Islet precursor cell (in vitro differentiated cells): ENCODE data around the gene PRKG2.
"Not testable (repeated sequence)": the region's sequence is repeated elsewhere in the genome, so short reads cannot be mapped to it uniquely, and the experiment has no call there.

Source experiments
- DNase-seq: peaks from one replicate; pipeline ENCODE4 v3.0.0-alpha.2; 2018

The PRKG2 gene

DNA sequence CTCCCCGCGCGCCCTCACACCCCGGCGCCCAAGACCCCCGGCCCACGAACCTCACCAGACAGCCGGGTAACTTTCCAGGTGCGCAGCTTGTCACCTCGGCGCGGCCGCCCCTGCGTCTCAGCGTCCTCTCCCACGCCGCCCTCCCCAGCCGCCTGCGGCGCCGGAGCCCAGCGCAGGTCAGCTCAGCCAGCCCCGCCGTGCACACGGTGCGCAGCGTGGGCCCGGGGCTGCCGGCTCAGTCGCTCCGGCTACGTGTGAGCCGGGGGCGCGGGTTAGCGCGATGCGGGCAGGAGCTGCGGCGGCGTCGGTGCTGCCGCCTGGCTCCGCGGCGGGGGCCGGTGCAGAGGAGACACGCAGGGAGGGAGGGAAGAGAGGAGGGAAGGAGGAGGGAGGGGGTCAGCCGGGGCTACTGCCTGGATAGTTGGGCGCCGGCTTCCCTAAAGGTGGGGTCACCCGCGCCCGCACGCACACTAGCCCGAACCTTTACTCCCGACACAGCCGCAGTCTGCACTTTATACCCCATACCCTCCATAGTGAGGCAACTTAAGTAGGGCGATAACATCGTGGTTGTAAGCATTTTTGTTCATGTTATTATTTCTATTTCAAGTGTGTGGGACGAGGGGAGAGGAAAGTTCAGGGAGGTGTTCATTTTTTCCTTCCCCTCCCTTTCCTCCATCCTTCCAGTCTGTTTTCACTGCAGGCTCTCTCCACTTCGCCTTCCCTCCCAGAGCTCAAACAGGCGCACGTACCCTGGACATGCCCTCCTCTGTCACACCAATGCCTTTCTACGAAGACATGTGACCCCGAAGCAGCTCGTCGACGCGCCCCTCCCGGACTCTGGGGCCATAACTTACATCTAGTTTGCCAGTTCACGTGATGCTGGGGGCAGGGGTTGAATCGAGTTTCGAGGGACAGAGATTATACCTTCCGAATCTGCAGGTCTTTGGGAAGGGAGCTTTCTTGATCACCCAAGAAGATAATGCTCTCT, at the start of gene PRKG2:
PRKG2 (minus strand) TSS at position 342 of the 988 bp plus-strand sequence. CDS start 10,175 bp downstream, outside the sequence.
- peak; percentile 60 for DNase-seq

DNA sequence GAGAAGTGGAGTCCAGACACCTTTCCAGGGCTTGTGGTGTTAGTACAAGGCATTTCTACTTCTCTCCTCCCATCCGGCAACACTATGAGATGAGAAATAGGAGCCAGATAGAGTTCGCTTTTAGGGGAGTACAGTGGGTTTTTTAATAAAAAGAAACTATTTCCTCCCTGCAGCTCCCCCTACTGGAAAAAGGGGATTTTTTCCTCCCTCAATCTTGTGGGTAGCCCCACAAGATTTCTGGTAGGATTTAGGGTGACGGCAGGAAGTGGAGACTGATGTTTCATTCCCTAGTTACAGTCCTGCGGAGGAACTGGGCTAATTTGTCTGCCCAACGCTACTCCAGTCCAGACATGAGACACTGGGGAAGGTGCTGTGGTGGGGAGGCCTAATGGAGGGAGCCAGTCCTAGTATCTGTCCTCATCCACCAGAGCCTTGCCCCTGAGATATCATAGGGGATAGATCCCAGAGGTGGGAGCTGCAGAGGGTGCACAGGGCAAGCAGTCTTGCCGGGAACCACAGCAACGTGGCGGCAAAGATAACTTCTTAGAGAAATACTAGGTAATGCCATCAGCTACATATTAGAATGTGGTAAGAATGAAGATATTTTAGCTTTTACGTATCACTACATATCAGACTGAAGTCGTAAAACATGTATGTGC, 45.5 kb upstream of the PRKG2 start:
- DNase-seq: no peak

DNA sequence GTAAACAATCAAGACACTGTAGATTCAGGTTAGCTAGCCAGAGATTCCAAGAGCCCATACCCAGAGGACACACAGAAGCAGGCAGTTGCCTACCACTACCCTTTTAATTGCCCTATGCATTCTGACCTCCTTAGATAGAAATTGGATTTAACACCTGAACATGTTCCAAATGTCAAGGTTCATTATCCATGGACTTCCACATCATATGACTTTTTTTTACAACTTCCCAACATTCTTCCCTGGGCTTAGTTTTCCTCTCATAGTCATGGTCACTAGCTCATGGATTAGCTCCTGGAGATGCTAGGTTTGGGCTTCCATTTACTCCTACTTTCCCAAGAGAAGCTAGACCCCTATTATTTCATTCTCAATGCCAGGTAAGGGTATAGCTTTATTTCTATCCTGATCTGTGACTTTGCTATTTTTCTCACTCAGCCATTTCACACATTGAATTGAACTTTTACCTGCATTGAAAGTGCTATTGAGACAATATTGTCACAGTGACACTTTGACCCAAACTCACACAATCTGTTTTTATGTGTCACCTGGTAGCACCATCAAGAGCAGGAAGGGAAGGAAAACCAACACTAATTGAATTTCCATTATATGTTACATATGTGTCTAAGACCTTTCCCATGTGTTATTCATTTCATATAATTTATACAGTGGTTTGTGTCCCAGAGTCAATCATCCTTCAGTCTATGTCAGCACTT, 44.0 kb upstream of the PRKG2 start:
- DNase-seq: no peak

- no peak for DNase-seq
Observed at GRCh38 chr4:81257816-81258215, 42.8 kb upstream of the PRKG2 start.

DNA sequence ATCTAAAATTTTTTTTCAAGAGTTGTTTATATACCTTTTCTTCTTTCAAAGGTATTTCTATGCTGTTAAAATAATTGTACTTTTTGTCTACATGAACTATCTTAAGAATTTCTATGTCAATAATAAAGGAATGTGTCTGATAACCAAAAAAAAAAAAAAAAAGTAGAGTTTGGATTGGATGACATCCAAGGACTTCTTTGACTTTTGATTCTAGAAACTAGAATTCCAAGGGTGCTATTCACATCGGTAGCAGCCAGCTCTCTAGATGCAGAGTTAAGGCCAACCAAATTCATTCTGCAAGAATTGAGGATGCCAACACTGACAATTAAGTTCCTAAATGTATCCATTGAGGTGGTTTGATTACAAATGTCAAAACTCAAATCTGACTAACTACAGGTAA, 42.0 kb upstream of the PRKG2 start:
- no peak for DNase-seq

DNA sequence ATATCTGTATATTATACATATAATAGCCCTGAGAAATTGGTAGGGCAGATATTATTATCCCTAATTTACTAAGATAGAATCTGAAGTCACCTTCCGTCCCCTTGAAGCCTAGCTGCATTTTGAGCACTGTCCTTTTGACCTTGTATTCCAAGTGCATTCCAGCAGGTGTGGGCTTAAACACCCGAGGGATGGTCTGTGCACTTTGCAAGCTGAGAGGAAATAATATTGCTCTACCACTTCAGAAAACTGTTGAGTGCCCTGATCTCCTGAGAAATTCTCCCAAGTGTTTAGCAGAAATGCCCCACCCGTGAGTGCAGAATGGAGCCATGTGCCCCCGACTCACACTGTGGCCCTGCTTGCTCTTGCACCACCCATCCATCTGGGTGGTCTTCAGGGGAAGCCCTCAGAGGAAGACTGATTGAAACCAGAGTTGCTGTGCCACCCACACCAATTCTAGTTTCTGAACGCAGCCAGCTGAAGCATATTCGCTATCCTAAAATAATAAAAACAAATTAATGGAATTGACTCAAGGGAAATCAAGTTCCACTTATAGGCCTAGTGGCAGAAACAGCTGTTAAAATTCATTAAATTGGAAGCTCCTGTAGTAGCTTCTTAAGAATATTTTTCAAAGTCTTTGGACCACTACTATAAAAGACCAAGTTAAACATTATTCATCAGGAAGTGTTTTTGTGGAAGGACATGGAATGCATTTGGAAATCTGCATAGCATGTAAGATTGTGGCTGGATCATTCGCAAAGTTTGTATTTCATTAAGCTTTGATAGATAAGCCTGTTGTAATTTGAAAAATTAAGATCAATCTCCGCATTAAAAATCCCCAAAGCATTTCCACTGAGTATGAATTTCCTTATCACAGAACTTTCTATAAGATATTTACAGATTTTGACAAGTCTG, 41.3 kb upstream of the PRKG2 start:
- no peak for DNase-seq

DNA sequence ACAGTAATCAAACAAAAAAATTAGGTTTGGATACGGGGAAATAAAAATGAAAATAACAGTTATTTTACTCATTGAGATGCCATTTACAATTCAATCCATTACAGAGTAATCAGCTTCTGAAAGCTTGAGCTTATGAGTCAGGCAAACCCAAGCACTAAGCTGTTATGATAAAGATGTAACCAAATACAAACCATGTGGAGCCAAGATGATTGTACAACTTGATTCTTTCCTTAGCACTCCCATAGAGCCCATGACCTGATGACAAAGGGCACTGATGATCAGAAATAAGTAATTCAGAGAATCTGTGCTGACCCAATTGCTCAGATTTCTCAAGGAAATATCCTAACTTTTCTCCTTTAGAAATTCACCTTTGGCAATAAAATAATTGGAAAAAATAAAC, 40.5 kb upstream of the PRKG2 start:
- no peak for DNase-seq

DNA sequence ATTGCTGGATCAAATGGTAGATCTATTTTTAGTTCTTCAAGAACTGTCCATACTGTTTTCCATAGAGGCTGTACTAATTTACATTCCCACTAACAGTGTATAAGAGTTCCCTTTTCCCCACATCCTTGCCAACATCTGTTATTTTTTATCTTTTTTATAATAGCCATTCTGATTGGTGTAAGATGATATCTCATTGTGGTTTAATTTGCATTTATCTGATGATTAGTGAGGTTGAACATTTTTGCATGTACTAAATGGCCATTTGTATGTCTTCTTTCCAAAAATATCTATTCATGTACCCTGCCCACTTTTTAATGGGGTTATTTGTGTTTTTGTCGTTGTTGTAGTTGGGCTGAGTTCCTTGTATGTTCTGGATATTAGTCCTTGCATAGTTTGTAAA, 35.4 kb upstream of the PRKG2 start:
- no peak for DNase-seq

DNA sequence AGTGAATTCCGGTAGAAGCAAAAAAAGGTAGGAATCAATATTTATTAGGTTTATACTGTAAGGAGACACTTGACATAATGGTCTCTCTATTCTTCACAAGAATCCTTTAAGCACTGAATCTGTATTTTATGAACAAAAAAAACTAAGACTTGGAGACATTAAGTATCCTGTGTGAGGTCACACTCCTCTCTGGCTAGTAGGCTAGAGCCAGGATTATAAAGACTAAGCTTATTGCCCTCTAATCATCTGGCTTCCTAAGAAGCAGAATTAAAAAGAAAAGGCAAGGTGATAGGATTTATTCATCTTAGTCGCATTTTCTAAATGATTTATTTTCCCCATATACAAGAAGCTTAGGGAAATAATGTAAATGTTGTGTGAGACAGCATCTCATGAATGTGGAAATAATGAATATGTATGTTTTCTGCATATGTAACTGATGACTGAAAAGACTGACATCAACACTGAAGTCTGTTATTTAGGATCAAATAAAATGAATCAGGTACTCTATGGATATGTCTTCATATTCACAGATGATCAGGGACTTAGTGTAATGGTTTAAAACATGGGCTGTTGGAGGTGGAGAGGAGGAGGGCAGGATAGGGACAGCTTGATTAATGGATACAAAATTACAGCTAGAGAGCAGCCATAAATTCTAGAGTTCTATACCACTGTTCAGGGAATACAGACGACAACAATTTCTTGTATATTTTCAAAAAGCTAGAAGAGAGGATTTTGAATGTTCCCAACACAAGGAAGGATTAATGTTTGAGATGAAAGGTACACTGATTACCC, 30.4 kb upstream of the PRKG2 start:
- DNase-seq: no peak

DNA sequence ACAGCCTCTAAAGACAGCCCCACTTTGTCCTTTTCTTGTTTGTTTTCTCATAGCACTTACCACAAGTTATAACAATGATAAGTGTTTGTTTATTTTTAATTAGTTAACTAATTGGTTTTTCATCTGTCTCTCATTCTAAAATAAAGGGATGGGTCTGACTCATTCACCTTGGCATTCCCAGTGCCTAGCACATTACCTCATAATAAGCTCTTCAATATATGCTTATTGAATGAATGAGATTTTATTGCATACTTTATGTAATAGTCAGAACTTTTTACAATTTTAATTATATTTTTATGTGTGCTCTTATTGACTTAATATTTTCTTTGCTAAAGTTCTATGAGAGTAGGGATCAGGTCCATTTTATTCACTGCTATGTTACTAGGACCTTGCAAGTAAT, 22.8 kb upstream of the PRKG2 start:
- DNase-seq: no peak

DNA sequence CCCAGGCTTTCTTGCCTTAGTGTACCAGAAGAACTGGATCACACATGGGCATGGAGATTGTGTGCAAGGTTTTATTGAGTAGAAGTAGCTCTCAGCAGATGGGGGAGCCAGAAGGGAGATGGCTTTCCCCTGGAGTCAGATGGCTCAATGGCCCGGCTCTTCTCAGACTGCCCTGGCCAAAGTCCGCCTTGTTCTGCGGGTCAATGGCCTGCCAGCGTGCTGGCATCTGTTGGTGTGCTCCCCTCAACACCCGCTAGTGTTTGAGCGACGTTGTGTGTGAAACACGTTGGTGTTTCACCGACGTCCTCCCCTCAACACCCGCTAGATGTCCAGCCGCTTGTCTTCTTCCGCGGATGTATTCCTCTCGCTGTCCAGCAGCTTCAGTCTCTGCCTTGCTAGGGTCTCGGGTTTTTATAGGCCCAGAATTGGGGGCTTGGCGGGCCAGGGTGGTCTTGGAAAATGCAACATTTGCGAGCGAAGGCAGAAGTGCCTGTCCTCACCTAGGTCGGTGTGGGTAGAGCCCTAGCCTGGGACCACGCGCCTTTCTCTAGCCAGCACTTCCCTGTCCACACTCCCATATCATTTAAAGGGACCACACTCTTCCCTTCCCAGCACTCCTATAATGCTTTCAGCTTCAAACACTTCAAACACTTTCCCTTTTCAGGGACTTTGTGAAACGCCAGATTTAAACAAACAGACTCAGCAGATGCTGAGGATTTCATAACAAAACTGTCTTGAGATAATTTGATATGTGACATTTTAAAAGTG, 21.1 kb upstream of the PRKG2 start:
- no peak for DNase-seq

- DNase-seq: no peak
Observed at GRCh38 chr4:81227968-81228367, 12.9 kb upstream of the PRKG2 start.

DNA sequence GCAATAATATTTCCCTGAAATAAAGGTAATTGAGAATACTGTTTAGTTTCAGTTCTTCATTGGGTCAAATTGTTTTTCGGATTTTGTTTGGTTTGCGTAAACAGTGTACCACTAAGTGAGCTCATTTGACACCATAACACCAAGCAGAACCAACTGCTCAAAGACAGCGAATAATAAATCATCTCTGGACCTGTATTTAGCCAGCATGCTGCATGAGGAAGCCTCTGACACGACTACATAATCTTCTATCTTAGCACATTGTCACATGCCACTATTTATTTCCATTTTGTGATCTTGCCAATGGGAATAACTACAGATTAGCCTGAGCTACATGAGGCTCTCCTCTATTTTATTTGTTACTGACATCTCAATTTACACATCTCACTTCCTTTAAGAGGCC, 12.1 kb upstream of the PRKG2 start:
- no peak for DNase-seq

DNA sequence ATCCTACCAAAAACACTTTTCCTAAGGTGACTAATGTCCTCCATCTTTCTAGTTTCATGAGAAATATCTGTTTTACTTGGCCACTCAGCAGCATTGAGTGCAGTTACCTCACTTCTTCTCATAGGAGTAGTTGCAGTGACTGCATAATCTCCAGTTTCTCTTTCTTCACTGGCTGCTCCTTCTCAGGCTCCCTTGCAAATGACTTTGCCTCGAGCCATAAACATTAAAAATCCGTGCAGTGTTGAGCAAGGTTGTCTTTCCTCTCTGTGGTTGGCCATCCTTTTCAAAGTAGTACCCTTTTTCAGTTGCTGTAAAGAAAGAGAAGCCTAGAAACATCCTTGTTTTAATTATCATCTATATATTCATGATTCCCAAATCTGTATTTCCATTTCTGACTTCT, 10.2 kb upstream of the PRKG2 start:
- no peak for DNase-seq

GRCh38 chr4:81222082-81222472, 7.1 kb upstream of the PRKG2 start:
- not testable (repeated sequence) for DNase-seq

DNA sequence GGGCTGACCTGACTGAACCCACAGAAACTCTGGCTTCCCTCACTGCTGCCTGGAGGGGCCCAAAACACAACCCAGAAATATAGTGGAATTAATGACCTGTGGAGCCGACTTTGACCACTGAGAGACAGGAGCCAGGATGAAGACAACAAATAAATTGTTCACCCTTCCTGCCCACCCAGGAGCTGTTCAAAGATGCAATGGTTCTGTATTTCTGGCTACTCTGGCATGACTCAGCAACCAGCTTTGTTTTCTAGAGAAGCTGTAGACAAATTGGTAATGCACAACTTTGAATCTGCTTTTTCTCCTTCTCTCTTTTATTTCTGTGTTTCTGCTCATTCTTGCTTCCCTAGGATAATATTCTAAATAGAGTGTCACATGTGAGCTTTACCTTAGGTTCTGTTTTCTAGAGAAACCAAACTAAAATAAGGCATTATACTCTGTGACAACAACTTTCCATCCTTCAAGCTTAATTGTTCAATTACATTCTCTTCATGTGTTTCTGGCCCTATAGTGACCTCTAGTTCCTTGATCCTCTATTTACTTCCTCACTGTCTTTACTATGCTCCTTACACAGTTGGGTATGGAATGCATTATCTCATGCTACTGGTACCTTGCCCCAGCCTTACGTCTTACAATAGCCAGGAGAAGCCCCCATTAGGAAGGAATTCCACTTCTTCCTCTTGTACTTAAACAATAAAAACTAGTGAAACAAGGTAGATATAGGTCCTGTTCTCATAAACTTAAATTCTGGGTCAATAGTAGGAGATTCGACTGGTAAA, 6.5 kb upstream of the PRKG2 start:
- no peak for DNase-seq

DNA sequence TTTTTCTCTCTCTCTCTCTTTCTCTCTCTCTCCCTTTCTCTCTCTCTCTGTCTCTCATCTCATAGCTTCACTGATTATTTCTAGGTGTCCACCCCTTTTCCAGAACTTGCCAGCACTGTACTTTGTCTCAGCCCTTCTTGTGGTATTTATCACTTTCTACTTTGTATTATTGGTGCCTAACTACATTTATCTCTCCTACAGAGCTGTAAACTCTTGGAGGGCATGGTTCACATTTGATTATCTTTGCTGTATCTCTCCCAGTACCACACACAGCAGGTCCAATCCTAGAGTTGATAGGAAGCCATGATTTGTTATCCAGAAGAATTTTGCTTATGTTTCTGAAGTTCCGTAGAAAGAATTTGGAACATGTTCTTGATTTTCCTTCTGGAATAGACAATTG, 5.2 kb upstream of the PRKG2 start:
- DNase-seq: no peak

- no peak for DNase-seq
Observed at GRCh38 chr4:81218206-81218605, 3.2 kb upstream of the PRKG2 start.

- no peak for DNase-seq
Observed at GRCh38 chr4:81217779-81218178, 2.8 kb upstream of the PRKG2 start.

GRCh38 chr4:81215931-81216330, 909 bp upstream of the PRKG2 start:
- DNase-seq: no peak
